NK-92 treated with Interleukin-12 subunit alpha and Interleukin-12 subunit beta, amount 100 ng/mL, for 24 hours (cell line): ENCODE results near the gene SPPL3.
"Not testable (repeated sequence)": the region's sequence is repeated elsewhere in the genome, so short reads cannot be mapped to it uniquely, and the experiment has no call there.

ENCODE experiments used
- DNase-seq: peaks from one replicate; lab custom pipeline; 2025; lab: John Stamatoyannopoulos, UW

Gene SPPL3

GRCh38 chr12:120817559-120818330, 86.4 kb downstream of the SPPL3 start:
- no peak for DNase-seq

GRCh38 chr12:120816363-120816762, 87.8 kb downstream of the SPPL3 start:
- DNase-seq = no peak

GRCh38 chr12:120814903-120815429, 89.2 kb downstream of the SPPL3 start:
- no peak for DNase-seq

- no peak for DNase-seq
These were observed 89.8 kb downstream of the SPPL3 start for GRCh38 chr12:120814203-120814902.

GRCh38 chr12:120813588-120814153, 90.5 kb downstream of the SPPL3 start:
- DNase-seq = no peak

GRCh38 chr12:120810021-120810420, 94.1 kb downstream of the SPPL3 start:
- DNase-seq = no peak

GRCh38 chr12:120804428-120804827, 99.7 kb downstream of the SPPL3 start:
- DNase-seq = no peak

GRCh38 chr12:120801146-120801545, 103.0 kb downstream of the SPPL3 start:
- no peak for DNase-seq

- no peak for DNase-seq
These were observed 103.5 kb downstream of the SPPL3 start for GRCh38 chr12:120800665-120801064.

- DNase-seq = no peak
These were observed 104.7 kb downstream of the SPPL3 start for GRCh38 chr12:120799243-120800045.

- no peak for DNase-seq
These were observed 105.5 kb downstream of the SPPL3 start for GRCh38 chr12:120798696-120799095.

- no peak for DNase-seq
These were observed 106.2 kb downstream of the SPPL3 start for GRCh38 chr12:120797677-120798642.

- no peak for DNase-seq
These were observed 108.5 kb downstream of the SPPL3 start for GRCh38 chr12:120795441-120796178.

GRCh38 chr12:120793357-120793756, 110.8 kb downstream of the SPPL3 start:
- DNase-seq = no peak

GRCh38 chr12:120792456-120792855, 111.7 kb downstream of the SPPL3 start:
- DNase-seq = not testable (repeated sequence)

- DNase-seq = no peak
These were observed 112.4 kb downstream of the SPPL3 start for GRCh38 chr12:120791669-120792176.

GRCh38 chr12:120790114-120790513, 114.0 kb downstream of the SPPL3 start:
- DNase-seq = no peak

- no peak for DNase-seq
These were observed 116.3 kb downstream of the SPPL3 start for GRCh38 chr12:120787889-120788288.

- no peak for DNase-seq
These were observed 119.4 kb downstream of the SPPL3 start for GRCh38 chr12:120784804-120785203.

- no peak for DNase-seq
These were observed 121.0 kb downstream of the SPPL3 start for GRCh38 chr12:120783197-120783596.
